C1 segment of cervical spinal cord (tissue), 14 donors: ENCODE measurements around the gene THBS4.

Source experiments
- DNase-seq, 14 donors: peaks; one replicate each; lab custom pipeline; 2025; lab: John Stamatoyannopoulos, UW

THBS4 gene

DNA sequence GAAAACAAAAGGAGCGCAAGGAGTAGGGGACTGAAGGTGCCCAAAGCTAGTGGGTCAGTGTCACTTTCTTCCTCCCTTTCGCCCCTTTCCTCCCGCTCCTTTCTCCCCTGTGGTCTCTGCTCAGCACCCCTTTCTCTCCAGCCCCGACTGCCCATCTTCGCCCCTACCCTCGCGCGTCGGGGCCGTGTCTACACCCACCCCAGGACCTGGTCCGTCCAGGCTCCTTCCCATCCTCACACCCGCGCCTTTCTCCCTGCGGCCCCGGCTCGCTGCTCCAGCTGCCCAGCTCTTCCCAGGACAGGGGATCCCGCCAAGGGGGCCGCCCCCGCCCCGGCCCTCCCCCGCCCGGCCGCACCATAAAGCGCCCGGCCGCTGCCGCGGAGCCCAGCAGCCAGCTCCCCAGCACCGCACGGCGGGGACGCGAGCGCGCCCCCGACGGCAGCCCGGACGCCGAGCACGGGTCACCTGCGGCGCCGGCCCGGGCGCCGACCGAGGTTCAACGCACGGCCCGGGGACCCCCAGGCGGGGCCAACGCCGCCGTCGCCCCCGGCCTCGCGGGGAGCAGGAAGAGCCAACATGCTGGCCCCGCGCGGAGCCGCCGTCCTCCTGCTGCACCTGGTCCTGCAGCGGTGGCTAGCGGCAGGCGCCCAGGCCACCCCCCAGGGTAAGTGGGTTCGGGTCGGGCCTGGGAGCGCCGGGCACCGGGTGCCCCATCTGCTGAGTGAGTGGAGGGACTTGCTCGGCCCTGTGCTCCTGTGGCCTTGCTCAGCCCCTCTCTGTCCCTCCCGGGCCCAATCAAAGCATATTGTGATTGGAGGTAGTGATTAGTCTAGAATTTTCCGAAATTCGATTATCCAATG is at the start of gene THBS4:
TSS of gene THBS4 (plus strand) at position 387 of the 860 bp plus-strand sequence. CDS start at position 577, 190 bp downstream.
- peak in 2 of 14 donors; percentile 35 to 37 for DNase-seq

DNA sequence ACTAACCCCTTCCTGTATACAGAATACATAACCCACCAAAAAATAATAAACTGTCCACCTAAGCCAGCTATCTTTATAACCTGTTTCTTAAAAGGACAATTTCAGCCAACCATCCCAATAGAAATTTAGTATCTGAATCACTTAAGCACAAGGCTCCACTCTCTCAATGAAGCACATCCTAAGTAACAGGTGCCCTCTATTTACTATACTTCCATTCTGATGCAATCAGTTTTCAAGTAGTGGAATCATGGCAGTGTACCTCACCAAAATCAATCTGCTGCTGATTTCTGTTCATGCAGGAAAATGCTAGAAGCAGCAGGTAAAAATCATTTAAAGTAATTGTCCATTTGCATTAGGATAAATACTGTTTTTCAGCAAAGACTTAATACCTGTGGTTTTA is 48.9 kb upstream of the THBS4 start:
- no peak for DNase-seq

DNA sequence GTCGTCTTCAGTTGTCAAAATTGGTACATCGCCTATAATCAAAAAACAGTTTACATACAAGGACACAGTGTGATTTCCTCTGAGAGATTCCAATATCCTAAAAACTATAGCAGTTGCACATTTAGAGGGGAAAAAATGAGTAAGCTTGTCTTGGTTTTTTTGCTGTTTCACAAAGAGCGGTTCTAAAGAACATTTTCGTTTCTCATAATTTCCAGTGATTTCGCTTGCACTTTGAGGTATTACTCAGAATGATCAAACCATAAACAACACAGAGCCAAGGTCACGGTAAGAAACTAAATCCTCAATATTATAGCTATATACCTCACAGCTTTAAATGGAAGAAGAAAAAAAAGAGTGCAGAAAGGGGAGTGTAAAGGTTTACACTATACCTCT is 44.9 kb upstream of the THBS4 start:
- DNase-seq, result no peak

DNA sequence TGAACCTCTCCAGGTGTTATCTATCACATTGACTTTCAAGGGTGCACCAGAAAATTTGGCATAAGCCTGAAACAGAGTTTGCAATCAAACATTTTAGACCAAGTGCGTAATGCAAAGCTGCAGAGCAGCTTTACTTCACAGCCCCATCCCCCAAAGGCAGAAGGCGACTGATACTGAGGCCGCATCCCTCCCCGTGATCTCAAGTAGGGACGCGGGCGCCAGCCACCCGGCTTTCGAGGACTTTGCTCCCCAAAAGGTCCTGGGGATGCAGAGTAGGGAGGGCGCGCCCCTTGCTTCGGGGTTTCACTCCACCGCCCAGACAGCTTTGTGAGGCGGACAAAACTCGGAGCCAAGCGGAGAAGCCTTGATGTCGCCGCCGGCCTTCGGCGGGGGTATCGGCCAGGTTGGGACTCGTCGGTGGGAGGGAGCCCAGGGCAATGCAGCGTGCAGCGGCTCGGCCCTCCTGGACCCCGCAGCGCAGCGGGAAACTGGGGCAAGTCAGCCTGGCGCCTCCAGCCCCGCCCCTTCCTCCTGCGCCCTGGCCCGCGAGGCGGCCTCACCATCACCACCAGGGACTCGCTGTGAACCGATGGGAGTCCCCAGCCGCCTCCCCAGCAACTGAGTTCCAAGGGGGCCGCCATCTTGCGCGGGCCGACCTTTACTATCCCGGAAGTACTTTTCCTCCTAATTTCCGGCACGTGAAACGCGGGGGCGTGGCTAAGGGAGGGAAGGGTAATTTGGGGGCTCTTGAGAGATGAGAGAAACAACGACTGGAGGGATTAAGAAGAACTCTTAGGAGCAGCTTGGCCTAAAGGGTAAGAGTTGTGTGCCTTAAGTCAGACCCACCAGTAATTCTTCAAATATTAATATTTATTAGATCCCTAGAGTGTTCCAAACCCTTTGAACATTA is 44.3 kb upstream of the THBS4 start, which contains the start of gene MTX3:
TSS of gene MTX3 (minus strand) at position 665 of the 910 bp plus-strand sequence. CDS start at position 641, 24 bp downstream.
- peak; percentile 6 to 82 (median 76) for DNase-seq

DNA sequence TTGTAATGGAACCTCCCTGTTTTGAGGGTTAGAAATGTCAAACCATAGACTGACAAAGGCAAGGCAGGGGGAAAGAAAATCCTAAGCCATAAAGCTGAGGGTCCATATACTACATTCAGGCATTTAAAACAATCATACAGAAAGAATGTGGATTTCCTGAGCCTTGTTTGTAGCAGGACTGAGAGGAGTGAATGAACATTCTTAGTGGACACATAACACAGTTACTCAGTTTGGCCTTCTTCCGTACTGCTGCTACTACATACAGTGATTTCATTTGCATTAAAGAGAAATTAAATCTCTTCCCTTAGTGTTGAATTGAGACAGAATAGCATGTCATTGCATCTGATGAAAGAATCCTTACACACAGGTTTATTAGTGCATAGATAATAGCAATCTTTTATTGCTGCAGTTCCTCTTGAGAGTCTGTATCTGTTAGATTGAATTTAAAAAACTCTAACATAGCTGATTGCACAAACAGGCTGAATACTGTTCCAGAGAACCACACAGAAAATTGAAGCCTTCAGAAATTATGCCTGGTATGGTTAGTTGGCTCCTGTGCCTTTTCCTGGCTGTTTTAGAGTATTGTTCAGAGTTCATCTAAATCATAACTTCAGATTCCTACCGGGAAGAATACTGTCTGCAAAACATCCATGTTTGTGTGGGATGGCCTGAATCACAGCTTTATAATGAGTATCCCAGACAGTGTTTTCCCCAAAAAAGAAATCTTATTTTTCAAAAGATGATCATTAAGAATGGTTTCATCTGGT is 42.1 kb upstream of the THBS4 start:
- no peak for DNase-seq

DNA sequence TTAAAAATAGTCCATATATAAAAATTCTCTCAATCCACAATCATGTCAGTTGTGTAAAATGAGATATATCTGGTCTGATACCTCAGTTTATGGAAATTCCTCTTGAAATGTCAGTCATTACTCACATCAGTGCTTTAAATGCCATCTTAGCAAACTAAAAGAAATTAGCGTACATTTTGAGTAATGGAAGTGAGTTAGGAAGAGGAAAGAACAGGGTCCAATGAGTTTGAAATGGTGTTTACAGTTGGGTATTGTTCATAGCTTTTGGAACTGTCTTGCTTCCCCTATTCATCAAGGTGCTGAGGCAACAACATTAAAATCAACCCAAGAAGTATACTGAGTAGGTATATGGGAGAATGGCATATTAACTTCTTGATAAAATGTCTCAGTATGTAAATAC is 35.4 kb upstream of the THBS4 start:
- DNase-seq, result no peak

DNA sequence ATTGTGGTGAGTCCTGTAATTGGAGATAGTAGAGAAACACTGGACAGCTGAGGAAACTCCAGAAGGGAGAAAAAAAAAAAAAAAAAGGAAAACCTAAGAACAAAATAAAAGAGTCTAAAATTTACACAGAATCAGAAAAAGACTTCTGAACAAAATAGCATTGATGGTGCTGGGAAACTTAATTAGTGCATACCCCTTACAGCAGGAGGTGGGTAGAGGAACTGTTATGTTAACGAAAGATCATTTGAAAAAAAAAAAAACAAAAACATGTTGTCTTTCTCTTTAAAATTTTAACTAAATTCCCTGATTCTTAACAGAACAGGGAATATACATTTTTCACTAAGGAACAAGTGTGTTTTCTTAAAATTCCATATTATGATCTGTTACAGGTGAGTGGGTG is 32.5 kb upstream of the THBS4 start:
- DNase-seq, result no peak

DNA sequence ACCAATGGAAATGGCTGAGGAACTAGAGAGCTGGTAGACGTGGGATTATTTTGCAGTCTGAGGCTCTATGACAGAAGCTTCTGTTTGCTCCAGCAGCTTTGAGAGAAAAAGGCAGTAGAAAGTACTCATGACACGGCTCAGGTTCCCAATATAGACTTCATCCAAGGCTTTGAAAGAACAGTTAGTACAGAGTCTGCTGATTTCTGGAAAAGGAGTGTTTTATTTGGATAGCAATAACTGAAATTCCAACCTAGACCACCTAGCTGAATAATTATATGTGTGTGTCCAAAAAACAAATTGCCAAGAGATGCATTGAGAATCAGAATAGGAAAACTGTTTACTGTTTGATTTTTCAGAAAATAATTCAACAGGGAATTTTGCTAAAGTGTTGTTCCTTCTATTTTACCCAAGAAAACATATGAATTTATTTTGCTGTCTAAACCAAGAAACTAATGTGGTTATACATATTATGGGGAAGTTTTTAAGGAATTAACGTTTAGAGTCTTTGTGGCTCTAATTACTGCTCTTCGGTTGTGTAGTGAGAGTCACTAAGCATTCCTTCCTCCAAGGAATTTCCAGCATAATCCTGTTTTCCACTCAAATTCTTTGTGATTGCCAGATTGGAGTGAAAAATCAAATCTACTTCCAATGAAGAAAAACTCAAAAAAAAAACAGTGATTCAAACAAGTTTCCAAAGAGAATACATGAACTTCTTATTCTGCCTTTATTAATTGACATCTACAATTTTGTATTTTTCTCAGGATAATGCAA is 26.0 kb upstream of the THBS4 start:
- no peak for DNase-seq

DNA sequence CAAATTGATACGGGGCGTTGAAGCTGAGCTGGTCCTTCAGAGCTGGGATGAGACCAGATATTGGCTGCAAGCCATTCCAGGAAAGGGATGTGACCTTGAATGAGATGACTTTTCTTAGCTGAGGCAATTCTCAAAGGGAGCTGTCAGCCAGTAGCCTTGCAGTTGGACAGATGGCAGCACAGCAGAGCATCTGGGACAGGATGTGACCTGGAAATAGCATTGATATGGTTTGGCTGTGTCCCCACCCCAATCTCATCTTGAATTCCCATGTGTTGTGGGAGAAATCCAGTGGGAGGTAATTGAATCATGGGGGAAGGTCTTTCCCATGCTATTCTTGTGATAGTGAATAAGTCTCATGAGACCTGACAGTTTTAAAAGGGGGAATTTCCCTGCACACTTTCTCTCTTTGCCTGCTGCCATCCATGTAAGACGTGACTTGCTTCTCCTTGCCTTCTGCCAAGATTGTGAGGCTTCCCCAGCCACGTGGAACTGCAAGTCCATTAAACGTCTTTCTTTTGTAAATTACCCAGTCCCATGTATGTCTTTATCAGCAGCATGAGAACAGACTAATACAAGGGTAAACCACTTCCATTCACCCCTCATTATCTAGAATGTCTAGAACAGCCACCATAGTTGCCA is 24.3 kb upstream of the THBS4 start:
- DNase-seq, result no peak

DNA sequence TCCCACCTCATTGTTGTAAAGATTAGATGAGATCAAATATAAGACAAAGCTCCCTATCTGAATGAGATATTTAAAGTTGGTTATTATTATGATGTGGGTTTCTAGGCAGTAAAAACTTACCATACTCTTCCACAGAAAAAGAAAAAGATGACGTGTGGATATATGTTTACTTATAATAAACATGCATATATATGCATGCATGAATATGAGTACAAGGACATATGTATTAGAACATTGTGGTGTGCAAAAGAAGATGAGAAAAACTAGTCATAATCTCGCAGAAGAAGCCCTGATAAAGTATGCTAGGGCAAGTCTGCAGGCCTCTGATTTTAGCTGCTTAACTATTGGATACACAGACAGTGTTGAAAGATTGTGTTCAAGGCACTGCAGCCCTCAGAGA is 10.1 kb upstream of the THBS4 start:
- no peak for DNase-seq

DNA sequence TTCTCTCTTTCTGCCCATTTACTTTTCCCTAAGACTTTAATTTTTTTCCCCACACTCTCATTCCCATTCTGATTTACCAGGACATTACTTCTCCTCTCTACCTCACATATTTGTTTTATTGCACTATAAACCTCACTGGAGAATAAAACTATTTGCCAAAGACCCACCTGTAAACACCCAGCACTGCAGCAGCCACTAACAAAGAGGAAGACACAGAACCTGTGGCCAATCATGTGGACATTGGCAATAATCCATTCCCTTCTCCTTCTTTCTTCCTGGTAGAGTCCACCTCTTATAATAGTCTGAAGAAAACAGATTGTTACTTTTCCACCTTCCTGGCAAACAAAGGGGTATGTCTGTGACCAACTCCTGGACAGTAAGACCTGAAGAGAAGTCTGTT is 8.3 kb upstream of the THBS4 start:
- no peak for DNase-seq

DNA sequence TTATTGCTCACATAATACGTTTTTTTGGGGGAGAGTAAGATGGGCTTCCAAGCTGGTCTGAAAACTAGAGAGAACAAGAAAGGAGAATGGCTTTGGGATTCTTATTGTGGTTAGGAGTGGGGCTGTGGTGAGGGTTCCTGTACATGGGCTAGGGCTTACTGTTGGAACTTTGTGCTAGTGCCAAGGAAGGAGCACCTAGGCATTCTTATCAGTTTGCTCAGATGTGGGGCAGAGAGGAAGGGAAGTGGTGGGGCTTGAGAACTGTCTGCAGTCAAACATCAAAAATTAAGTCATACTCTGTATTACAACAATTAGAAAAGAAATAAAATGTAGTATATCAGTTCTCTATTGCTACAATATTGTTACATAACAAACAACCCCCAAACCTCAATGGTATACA is 4.0 kb upstream of the THBS4 start:
- no peak for DNase-seq

DNA sequence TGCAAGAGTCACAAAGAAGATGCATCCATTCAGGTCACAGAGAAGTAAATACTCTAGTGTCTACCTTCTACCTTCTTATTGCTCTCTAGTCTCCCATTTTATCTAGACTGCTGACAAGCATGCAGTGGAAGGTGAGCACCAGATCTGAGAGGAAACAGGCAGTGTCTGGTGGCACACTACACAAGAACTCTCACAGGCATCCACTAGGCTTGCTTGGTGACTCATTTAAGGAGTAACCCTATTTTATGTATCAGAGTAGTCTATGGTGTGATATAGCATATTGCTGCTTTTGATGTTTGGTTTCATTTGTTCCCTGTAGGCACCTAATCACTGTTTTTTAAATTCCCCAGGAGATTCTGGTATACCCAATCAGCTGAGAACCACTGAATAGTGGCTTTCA is 1.6 kb upstream of the THBS4 start:
- no peak for DNase-seq

DNA sequence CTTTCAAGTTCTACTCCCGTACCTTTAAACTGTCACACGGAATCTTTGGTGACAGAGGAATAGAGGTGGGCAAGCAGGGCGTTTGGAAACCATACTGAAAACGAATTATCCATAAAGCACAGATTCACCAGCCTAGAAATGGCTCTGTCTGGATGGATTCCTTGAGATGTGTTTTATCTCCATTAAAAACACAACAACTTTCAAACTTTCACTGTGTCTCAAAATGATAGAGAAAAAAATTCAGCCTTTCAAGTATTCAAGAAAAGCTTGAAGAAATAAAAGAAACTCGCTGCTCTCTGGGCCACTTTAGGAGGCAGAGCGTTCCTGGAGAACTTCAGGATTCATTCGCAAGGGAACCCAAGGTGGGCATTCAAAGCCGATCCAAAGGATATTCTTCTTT is 589 bp upstream of the THBS4 start:
- no peak for DNase-seq

DNA sequence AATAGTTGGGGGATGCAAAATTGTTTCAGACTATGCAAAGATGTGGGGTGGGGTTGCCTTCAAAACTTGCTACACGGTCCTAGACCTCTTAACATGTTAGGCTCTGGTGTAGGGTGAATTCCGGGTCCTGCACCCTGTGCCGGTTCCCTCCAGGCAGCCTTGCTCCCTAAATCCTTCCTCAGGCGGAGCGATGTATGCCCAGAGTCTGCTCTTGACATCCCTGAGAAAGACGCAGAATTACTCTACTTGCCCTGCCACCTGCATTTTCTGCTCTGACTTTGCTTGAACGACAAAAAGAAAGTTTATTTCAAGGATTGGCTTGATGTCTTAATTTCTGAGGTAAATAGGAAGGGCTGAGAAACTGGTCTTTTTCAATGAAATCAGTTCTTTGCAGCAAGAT is 691 bp downstream of the THBS4 start:
- DNase-seq, result peak in 1 of 14 donors; percentile 3

DNA sequence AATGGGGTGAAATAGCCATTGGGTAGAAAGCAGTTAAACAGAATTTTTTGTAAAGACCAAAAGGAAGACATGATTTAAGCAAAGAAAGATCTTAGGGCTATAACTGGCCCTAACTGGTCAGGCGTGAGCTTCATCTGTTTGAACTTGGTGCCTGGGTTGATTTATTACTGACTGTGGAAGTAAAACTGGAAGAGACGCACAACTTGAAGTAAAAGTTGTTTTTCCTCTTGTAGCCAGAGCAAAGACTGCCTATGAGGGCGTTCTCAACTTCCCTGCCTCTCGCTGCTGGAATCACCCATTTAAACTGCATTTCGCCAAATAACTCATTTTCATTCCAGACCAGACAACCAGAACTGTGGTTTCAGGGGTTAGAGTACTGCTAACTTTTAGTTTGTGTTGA is 1.5 kb downstream of the THBS4 start:
- DNase-seq, result no peak

DNA sequence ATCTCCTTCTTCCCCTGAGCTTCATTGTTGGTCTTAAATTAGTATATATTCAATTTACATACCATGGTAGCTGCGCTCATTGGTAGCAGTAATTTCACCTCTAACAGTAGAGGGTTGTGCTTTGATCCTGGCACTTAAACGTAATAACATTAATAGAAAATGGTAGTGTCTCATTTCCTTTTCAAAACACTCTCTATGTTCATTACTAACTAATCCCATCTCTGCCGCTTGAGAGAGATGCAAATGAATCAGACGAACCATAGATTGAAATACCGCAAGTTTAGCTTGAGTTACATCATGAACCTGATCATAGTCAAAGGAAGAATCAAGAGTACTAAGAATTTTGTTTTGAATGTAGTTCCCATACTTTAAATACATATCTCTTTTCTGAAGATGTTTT is 2.2 kb downstream of the THBS4 start:
- DNase-seq, result no peak

DNA sequence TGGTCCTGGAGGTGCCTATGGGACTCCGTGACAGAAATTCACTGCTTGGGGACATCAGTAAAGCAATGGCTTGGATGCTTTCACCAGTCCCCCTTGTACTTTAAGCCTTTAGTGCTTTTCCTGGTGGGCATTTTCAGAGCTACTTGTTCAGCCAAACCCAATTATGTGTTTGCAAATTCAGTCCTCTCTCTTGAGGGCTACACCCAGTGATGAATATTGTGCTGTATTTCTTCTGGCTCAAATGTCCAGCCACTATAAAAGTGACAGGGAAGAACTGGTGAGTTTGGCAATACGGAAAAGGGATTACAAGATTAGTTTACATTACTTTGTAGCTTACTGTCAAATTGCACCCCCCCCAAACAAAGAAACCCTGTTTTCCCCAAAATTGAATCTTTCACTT is 4.5 kb downstream of the THBS4 start:
- no peak for DNase-seq

DNA sequence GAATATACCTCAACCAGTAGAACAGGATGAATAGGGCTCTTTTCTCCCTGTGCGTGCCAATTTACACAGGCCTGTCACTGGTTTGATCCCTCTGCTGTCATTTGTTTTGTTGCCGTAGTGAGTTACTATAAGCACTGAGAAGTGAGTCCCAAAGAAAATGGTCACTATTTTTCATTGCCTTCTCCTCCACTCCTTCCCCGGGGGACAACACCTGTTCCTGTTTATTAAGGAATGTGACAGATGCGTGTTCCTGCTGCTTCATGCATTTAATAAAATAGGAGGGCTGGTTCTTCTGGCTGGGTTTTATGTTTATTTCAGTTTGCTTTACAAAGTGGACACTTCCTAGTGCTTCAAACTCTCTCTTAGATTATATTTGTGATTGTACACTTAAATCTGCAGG is 6.4 kb downstream of the THBS4 start:
- DNase-seq, result no peak

DNA sequence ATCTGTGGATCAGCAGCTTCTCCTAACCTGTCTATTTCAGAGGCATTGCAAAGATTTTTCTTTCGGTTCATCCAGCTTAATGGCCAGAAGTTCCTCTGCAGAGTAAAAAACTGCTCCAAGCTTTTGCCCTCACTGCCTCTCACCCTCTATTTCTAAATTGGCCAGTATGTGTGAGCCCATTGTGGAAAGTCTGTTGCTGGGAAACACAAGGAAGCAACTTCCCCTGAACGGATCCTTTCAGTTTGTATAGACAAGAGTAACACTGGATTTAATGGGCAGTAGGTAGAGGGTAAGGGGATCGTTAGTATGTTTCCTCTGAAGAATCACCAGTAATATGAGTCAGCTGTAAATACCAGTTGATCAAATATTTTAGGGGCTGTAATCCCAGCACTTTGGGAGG is 7.2 kb downstream of the THBS4 start:
- DNase-seq, result no peak

DNA sequence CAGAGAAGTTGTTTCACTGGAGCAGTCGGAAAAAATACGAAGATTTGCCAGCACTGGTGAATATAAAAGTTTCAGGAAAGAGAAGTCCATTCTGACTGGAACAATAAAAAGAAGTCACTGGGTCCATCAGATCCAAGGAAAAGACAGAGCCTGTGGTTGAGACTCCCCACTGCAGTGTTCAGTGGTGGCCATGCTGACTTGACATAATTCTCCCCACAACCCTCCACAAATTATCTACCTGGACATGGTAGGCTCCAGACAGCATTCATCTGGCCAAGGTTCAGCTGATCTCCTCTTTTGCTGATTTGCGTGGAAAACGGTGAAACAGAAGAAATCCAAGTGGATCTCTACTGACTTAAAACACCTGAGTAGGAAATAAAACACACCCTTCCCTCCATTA is 8.0 kb downstream of the THBS4 start:
- DNase-seq, result no peak
